HT1080 (cell line): Measurements from ENCODE around the gene SLC22A3. TPM values are rescaled to one million over a fixed set of nuclear protein-coding genes. Genes with fewer than 3 reads are reported as not detected.
A peak's percentile ranks its signal among the peaks of the same experiment; 100 is the strongest.

Experiments
- DNase-seq: peaks from one replicate; pipeline ENCODE4 v3.0.0-alpha.2; 2015; ENCODE audit warnings: low read depth
- total RNA-seq: library from RNA; depleted of rRNA; stranded (reverse); fragments of >200 nt; shearing (Covaris generic); gene quantifications from 2 replicates; pipeline ENCODE4 v1.2.3, GENCODE V29; 2014

The SLC22A3 gene
- total RNA-seq, 1 experiment from 2014 or later: not detected

DNA sequence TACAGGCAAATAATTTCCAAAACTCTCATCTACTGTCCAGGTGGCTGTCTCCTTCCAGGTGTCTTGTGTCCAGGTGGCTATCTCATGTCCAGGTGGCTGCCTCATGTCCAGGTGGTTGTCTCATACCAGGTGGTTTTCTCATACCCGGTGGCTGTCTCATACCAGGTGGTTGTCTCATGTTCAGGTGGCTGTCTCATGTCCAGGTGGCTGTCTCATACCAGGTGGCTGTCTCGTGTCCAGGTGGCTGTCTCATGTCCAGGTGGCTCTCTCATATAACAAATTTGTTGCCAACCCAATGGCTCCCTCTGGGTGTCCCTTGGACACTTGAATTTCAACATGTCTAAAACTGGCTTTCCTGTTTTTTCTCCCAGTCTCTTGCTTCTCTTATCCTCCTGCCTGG is 14.3 kb upstream of the SLC22A3 start:
- no peak for DNase-seq

DNA sequence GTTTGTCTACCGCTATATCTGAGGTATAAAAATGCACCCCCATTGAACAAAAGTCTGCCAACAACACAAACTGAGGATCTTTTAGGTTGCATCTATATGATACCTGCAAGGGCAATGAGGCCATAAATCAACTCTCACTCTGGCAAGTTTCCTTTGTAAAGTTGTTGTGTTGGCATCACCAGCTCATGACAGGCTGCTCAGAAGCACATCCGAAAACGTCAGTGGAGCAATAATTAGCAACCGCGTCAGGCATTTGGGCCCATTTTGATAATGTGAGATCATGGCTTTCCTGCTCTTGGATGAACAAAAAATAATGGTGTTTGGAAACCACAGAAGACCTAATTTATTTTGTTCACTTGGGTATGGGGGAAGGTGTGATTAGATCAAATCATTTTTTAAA is 12.0 kb upstream of the SLC22A3 start:
- DNase-seq: no peak

DNA sequence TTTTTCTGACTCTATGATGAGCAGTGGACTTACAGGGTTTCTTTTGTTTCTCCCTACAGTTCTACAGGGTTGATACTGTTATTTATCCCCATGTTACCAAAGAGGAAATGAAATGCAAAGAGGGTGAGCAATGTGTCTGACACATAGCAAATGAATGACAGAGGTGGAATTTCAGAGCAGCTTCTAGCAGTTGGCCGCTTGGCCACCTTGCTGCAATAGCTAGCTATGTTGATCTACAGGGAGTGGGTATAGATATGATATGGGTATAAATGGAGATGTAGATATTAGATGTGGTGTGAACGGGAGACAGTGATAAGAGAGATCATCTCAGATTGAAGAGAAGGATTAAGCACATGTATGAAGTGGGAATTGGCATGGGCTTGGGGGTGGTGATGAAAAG is 10.9 kb upstream of the SLC22A3 start:
- DNase-seq: peak; percentile 88

DNA sequence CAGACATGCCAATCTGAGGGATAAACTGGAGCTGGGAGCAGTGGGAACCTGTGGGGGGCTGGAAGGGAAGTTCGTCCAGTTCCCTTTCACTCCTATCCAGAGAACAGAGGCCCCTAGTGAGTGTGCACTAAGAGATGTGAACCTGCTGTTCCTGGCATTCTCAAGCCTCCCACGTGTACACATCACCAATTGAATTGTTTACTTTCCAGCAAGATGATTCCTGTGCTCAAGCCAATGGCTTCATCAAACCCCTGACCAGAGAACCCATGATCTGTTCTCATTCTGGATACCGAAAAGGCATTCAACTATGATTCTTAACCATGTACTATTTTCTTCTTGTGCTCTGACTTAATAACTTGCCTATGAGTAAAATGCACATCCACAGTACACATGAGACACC is 10.2 kb upstream of the SLC22A3 start:
- DNase-seq: no peak

DNA sequence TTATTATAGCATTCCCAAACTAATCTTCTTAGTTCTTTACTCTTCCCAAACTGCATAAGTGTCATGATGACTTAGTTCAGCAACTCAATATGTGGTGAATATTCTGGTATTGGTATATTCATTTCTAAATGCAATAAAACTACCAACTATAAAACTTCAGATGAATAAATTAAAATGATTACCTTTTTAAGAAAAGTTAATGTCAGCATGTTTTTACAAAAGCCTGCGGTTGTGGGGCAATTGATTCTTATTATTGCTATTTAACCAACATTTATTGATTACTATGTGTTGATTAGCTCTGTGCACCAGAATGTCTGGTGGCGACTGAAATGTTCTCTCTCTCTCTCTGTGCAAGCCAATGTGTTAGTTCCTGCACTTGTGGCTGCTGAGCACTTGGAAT is 5.0 kb upstream of the SLC22A3 start:
- DNase-seq: no peak

DNA sequence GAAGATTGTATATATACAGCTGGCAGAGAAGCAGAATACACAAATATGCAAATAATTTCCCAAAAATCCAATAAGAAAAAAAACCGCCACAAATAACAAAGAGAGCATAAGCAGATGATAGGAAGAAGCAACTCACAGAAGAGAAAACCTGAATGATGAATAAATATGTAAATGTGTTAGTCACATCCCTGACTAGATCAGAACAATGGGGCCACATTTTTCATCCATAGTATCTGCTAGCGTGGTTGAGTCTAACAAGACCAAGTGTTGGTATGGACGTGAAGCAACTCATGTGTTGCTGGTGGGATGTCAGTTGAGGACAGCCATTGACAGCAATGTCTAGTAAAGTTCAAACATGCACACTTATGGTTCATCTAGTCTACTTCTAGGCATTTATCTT is 3.9 kb upstream of the SLC22A3 start:
- no peak for DNase-seq

DNA sequence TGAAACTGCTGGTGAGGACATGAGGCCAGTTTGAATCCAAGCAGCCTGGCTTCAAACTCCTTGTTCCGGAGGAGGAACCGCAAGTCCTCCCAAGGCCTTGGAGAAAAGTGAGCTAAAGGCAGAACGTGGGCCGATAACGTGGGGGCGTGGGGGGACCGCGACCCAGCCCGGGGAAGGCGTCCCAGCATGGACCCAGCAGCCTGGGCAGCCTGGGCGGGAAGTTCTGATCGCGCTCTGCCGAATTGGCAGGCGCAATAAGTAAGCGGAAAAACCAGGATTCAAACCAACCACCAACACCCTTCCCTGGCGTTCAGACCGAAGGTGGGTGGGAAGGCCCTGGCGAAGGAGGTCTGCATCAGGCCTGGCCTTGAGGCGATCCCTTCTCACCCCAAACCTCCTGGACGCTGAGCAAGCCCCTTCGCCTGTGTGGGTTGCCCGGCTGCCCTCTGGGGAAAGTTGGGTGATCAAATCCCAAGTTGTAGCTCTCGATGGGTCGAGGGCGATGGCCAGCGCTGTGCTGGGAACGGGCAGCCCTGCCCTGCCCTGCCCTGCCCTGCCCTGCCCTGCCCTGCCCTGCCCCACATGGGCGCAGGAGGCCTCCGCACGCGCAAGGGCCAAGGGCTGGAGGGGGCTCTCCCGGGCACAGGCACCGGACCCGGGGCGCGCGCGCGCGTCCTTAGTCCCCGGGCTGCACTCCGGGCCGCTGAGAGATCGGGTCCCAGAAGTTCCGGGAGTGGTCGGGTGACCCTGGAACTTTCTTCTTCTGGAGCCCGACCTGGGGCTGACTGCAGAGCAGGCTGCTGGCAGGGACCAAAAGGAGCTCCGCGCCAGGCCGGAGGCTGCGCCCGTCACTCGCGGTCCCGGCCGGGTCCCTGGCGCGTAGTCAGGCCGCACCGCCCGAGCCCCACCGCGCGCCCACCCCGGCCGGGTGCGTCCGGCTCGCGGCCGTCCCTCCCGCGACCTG is 637 bp upstream of the SLC22A3 start:
- DNase-seq: no peak

DNA sequence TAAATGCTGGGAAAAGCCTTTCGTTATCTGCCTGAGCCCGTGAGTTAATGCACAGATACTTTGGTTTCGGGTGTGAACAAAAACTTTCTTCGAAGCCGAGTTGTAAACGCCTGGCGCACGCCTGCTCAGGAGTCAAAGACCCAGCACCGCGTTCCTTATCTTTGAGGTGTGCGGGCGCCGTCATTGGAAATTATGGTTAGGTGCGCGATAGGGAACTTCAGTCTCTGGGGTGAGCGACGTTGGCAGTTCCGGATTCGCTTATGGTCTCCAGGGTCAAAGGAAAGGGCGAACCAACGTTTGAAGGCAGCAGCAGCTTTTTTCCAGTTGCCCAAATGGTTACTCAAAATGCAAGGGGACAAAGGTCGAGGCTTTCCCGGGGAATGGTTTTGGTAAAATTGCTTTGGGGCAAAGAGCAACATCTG is 853 bp downstream of the SLC22A3 start:
- DNase-seq: no peak

DNA sequence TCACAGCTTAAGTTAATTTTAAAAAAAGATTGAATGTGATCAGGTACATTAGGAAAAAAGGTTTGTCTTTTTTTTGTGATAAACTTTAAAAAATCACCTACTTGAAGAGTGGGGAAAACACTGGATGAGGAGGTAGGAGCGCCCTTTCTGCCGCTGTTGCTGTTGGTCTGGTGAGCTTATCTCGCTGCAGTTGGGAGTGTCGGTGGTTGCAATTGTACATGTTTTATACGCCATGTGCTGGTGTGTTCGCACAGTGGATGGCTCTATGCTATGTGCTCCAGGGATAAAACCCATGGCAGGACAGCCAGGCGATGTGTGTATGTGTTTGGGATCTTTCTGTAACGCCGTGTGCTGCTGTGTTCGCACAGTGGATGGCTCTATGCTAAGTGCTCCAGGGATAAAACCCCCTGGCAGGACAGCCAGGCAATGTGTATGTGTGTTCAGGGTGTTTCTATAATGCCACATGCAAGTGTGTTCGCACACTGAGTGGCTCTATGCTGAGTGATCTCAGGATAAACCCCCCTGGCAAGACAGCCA is 1.7 kb downstream of the SLC22A3 start:
- DNase-seq: no peak

DNA sequence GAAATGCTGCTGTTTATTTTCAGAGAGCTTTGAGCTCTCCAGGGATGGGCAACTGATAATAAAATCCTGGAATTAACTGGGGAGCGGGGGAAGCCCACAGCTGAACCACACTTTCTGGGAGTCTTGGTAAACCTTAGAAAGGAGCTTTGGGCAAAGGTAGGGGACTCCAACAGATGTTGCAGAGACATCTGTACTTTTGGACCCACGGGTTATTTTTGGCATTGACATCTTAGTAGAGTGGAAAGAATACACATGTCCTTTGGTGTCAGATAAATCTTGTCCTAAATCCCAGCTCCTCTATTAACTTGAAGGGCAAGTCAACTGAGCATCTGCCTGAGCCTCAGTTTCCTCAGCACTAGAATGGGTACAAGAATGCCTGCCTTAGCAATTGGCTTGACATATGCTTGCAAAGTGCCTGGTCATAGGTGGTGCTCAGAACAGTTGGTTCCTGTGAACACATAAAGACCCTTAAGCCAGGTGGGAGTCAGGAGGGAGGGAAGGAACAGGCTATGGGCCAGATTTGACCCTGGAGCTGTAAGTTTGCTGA is 5.8 kb downstream of the SLC22A3 start:
- no peak for DNase-seq

DNA sequence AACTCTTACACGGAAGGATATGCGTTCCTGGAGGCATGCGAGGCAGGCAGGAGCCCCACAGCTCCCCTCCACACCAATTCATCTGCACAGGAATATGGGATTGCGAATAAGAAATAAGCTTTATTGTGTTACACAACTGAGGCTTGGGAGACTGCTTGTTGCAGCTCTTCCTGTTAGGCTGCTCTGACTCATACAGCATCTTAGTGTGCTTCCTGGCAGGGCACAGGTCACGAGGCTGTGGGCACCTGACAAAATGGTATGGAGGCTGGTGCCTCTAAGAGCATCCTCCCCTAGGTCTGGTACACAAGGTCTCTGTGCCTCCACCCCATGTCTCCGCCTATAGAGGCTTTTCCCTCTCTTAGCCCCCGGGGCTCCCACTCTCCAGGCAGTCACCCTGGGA is 6.8 kb downstream of the SLC22A3 start:
- DNase-seq: peak; percentile 83

DNA sequence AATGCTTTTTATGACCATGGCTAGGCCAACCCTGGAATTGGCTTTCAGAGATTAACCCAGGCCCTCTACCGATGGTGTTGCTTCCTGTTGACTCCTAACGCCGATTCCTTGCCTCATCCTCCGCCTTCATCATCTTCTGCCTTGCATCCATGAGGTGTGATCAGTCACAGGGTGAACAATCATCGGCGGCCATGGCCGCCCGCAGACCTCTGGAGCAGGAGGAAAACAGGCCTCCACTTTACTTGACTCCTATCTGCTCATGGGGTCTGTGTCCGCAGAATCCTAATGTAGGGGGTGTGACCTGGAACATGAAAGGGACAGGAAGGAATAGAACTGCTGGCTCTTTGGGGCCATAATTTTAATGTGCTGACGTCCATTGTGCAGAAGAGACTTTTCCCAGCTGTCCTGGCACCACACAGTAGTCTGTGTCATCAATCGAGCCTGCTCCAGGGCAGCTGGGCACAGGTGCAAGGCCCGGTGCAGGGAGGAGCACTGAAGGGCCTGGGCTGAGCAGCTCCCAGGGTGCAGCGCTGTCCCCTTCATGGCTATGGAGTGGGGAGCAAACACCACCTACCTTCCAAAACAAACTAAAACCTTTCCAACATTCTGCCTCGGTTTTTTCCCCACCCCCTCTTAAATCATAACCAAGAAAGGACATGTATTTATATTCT is 8.0 kb downstream of the SLC22A3 start:
- no peak for DNase-seq

DNA sequence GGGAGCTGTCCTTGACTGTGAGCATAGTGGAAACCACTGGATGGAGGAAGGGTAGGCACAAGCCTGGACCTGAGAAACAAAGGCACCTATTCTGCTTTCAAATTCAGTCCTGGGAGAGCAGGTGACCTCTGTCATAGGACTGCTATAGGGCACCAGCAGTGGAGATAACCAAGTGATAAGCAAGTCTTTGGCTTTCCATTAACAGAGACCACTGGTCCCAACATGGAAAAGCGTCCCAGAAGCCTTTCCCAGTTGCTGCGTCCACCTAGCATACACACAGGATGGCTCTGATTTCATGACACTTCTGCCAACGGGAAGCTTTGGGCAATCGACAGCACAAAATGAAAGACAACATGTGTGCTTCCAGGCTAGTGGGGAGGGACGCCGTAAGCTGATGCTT is 8.9 kb downstream of the SLC22A3 start:
- no peak for DNase-seq

DNA sequence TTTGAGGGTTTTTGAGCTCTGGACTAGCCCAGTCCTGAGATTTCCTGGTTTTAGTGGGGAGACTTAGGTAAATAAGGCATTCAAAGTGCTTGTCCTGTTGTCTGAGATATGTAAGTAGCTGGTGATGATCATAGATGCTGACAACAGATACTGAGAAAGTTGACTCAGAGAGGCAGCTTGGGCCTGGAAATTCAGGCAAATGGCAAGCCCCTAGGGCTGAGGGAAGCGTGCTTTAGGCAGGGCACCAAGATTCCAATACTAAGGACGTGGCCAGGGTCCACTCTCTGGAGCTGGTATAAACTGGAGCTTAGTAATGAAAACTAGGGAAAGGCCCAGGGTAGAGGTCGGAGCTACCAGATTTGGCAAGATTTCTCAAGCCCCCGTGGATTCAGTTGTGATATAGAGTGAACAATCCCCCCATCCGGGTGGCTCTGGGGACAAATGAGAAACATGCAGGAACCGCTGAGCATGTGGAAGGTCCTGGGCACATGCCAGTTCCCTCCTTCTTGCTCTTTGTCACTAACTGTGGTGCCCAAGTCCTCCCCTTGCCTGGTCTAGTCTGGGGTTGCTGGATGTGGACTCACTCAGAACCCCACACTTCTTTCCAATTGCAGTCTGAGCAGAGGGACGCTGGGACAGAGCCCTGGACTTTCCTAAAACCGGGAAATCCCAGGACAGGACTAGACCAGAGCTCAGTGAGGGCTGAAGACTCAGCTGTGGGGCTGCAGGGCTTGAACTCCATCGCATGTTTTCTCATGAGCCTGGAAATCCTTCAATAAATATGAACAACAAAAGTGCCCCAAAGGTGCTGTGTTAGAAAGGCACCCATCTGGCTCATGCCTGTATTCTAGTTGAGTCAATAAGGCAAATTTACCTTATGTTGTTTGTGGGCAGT is 10.3 kb downstream of the SLC22A3 start:
- no peak for DNase-seq

DNA sequence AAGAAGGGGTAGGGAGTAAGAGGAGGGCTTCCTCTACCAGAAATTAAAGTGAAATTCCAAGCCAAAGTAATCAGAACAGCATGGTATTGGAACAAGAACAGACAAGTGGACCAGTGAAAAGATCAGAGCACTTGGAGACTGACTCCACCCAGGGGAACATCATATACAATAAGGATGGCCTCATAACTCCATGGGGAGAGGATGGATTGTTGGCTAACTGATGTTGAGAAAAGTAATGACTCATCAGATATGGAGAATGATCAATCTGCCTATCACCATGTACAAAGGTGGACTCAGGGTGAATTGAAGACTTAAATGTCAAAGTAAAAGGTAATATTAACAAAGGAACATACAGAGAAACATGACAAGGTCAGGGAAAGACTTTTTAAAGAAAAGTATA is 12.8 kb downstream of the SLC22A3 start:
- DNase-seq: no peak

DNA sequence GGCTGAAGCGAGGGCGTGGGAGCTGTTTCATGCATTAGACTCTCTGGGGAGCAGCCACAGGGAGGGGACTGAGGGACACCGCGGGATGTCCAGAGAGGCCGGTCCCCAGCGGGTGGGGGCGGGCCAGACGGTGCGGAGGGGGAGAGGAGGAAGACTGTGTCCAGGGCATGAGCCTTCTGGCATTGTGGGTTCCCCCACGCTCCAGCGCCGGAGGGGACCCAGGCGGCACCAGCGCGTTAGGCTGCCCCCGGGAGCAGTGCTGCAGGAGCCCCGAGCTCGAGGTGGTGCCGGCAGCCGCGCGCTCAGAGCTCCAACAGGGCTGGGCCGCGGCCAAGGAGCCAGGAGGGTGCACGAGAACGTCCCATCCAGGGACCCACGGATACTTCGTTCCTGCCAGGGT is 14.4 kb downstream of the SLC22A3 start:
- DNase-seq: no peak

DNA sequence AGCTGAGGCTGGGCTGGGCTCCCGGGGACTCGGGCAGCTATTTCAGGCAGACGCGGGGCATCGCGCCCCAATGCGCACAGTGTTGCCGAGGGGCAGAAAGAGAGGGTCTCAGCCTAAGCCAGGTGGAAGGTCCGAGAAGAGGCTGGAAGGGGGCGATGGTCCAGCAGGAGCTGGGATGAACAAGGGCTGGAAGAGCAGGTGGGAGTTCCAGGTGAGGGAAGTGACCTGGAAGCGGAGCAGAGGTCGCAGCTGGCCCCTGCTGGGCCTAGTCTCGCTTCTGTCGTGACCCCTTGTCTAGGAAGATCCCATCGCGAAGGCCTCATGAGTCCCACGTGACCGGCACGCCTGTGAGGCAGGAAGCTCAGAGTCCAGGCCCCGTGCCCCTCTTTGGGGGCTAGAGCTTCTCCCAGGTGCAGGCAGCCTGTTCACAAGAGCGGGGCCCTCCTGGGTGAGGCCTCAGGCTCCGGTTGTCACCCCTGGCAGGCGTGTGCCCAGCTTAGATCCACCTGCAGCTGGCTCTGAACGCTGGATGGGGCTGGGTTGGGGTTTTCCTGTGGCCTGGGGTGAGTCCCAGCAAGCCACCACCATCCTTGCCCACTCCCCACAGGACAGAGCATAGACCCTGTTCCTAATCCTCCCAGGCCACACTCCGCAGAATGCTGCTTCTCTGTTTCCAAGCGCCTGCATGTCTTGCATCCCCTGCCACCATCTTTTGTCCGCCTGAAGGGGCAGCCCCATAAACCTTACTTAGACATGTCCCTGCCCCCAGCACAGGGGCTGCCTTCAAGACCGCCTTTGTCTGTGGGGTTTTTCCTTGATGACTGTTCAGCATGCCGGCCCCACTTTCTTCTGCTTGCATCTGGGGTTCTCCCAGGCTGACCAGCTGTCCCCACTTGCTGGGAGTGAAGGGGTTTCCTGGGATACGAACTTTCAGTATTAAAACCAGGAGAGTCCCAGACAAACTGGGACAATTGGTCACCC is 15.1 kb downstream of the SLC22A3 start:
- DNase-seq: no peak

DNA sequence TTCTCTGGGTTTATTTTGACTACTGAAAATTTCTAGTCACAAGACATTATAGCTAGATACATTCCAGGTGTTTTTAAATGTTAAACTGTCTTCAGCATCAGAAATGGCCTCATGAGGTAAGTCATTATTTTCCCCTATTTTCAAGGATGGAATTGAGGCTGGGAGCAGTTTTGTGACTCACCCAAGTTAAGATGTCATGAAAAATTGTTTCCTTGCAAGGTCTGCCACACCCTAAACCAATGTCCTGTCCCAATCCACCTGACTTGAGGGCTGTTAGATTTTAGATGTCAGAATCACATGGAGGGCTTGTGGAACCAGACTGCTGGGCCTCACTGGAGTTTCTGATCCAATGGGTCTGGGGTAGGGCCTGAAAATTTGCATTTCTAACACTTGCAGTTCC is 16.9 kb downstream of the SLC22A3 start:
- DNase-seq: peak; percentile 24

DNA sequence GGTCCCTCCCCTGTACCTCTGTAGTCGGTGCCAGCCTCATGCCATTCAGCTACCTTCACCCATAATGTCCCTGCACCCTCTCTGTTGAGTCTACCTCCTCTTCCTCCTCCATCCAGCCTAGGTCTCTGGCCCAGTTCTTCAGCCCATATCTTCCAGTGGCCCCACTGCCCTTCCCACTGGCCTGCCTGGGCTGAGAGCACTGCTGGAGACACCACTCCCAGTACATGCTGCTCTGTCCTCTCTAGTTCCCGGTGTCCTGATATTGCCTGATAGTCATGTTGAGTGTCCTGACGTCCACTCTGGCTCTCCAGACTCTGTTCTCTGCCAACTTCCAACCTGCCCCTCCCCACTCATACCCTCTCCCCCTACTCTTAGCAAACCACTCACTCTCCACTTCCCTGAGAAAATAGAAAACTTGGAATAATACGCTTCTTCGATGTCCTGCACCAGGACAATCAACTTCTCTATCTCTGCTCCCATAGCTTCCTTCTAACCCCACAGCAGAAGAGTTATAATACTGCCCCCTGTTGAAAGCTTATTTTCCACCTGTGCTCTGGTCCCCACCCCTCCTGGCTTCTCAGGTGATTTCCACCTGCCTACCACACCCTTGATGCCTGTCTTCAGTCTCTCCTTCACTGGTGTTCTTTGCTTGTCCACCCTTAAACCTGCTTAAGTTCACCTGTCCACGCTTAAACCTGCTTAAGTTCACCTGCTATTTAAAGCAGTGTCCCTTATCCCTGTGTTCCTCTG is 19.8 kb downstream of the SLC22A3 start:
- DNase-seq: no peak
